Posterior vena cava (tissue), 2 donors: Measurements from ENCODE around the gene CHD2. TPM values are rescaled to one million over a fixed set of nuclear protein-coding genes. Genes with fewer than 3 reads are reported as not detected.

Source experiments
- DNase-seq: peaks from one replicate; pipeline ENCODE4 v3.0.0-alpha.2; 2020; ENCODE audit warnings: low spot score
- intact Hi-C, 2 donors: fragments of 100-400 bp; cut with DNase I; formaldehyde crosslinking; loops; one replicate each; pipeline versions ENCODE4 v1.14.1 to v1.14.2; 2022 to 2023
- total RNA-seq, 2 donors: library from RNA; stranded (reverse); fragmentation: NEBNext Ultra II Directional; extraction: Animal tissue kit (Norgen Biotek cat#: 25700); gene quantifications; one replicate each; pipeline ENCODE4 v1.2.1, GENCODE V29; 2021
- donor health status: DM: yes; HTN: yes; CAD: no.
- donor health status: DM: yes; HTN: yes; CAD: no.

CHD2 gene
- total RNA-seq, 2 donors from 2014 or later: 94.5 to 104 TPM

DNA sequence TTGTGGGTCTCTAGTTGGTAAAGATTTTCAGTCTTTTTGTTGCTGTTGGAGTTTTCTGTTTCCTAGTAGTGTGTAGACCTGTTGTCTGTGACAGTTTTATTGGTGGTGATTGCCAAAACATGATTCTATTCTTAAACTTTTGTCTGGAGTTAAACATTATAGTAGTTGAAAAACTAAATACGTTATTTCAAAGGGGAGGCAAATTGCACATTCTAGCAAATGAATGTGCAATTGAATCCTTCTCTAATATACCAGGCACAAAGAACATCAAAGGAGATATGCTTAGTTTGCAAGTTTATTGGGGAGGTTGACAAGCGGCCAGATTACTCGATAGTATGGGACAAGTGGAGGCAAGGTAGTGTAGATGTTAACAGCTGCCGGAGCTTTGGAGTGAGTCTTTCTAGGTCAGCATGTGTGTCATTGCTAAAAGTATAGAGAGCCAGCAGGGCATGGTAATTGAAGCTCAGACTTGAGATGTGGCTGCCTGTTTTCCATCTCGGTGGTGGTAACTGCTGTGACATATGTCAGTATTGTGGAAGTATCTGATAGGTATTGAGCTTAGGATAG lies 20.6 kb downstream of the CHD2 start:
- intact Hi-C loops: no loop called here
- no peak for DNase-seq

DNA sequence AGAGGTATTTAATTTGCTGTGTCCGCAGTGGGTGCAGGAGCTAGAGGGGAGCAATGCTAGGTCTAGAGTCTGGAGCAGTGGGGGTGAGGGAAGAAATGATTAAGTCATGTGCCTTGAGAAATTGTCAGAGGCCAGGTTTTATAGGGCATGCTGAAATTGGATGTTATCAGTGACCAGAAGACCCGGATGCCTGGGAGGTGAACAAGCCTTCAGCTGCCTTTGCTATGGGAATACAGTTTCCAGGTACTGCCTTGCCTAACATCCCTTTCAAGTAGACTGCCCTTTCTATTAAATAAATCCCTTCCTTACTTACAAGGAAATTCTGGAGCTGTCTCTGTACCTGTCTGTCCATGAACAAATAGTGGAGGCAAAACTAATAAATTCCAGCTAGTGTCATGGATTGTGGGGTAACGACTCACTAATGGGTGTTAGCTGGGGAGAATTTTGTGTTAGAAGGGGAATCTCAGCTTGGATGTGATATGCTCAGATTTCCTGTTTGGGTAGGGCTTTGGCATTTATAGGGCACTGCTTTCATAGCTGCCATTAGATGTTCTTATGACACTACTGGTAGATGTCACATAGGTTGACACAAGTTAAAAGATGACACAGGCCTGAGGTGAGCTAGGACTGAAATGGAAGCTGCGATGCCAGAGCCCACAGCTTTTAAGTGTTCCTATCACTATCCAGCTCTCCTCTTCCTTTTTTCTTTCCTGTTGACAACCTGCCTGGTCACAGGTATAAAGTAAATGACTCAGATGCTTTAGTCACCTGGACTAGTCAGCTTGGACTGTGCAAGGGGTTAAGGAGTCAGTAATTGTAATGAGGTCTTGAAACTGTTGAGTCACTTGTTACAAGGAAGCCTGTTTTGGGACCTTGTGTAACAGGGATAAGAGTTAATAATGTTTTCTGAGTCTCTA lies 21.3 kb downstream of the CHD2 start:
- DNase-seq: no peak
- intact Hi-C loops: no loop called here

DNA sequence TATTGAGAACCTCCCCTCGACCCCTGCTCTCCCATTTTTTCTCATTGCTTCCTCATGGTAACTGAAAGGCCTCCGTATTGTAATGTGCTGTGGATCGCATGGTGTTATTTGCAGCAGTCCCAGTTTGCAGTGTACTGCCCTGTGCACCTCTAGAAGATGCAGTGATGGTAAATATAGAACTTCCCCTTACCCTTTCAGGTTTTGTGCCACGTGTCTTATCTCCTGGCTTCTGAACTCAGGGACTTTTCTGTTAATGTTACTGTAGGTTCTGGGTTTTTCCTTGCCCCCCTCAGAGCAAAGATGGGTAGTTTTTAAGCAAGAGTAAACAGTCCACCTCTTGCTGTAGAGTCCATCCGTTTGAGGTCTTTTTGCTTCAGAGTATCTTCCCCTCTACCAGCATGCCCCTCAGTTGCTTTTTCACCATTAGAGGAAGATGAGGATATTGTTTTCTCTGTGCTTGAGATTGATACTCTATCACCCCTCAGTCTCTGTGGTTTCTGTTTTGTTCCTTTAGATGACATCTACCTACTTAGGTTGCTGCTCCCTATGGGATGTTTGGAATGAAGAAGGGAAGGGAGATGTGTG lies 22.4 kb downstream of the CHD2 start:
- intact Hi-C loops: no loop called here
- no peak for DNase-seq

DNA sequence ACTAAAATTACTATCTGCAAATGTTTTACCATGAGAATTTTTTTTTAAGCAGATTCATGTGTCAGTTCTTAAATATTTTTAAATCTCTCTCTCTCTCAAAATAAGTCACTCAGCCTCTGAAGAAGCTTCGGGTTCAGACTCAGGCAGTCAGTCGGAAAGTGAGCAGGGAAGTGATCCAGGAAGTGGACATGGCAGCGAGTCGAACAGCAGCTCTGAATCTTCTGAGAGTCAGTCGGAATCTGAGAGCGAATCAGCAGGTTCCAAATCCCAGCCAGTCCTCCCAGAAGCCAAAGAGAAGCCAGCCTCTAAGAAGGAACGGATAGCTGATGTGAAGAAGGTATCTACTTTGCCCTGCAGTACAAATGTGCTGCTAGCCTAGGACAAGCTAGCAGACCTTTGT lies 24.1 kb downstream of the CHD2 start:
- intact Hi-C loops: no loop called here
- no peak for DNase-seq

DNA sequence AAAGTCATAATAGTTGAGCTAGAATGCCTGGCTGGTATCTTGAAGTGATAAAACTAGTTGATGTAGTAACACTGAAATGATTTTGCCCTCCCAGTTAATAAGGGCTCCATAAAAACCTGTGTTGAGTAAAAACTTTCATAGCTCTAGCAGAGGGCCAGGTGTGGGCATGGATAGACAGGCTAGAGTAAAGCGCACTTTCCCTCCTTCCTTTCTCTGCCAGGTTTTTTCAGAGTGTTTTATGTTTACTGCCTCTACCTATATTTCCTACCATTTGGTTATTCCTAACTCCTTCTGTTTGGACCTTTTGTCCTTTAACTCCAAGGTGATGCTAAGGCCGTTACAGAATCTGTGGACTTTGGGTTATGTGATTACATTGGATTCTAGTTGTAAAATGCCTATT lies 25.3 kb downstream of the CHD2 start:
- DNase-seq: no peak
- intact Hi-C loops: no loop called here

DNA sequence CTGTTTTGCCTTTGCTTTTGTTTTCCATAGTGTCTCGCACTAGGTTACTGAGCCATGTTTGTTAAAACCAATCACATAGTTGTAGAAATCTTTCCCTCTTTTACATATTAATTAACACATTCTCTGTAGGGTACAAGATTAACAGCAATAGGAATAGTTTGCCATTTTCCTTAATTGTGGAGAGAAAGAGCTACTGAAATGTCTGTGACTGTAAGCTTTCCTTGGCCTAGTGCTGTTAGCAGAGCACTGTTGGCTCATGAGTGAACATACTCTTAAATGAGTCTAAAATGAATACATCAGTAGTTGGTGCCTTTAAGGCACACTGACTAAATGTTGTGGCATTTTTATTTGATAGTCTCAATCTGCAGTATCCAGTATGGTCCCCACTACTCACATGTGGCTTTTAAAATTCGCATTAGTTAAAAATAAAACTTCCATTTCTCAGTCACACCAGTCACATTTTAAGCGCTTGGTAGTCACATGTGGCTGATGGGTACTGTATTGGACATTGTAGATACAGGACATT lies 28.2 kb downstream of the CHD2 start:
- intact Hi-C loops: no loop called here
- DNase-seq: no peak

DNA sequence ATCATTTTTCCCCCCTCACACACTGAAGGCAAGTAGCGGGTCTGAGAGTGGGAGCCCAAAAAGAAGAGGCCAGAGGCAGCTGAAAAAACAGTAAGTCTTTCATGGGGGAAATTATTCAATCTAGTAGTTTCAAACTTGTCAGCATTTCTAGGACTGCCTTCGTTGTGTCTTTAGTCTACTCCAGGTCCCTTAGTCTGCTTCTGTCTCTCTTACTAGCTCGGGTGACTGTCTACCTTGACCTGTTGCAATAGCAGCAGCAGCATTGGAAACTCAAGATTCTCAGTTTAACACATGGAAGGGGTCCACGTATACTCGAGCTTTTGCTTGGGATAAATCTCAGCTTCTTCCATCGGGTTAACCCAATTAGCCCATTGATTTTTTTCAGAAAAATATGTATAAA lies 28.9 kb downstream of the CHD2 start:
- intact Hi-C loops: no loop called here
- DNase-seq: no peak

DNA sequence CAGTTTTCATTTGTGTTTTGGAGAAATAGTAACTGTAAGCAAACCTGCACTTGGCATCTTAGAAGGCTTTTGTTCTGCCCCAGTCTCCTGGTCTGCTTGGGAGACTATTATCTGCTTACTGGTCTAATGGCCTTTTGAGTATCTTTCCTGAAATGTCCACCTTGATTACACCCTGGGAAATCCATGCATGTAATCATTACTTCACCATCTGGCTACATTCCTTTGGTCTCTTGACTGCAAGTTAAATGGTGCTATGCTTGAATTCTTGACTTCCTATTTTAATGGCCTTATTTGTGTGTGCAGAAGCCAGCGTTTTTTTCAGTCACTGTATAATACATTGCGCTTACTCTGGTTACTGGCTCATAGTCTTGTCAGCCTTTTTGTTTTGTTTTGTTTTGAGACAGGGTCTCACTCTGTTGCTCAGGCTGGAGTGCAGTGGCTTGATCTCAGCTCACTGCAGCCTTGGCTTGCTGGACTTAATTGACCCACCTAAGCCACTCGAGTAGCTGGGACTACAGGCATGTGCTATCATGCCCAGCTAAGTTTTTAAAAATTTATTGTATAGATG lies 30.0 kb downstream of the CHD2 start:
- DNase-seq: no peak
- intact Hi-C loops: no loop called here

DNA sequence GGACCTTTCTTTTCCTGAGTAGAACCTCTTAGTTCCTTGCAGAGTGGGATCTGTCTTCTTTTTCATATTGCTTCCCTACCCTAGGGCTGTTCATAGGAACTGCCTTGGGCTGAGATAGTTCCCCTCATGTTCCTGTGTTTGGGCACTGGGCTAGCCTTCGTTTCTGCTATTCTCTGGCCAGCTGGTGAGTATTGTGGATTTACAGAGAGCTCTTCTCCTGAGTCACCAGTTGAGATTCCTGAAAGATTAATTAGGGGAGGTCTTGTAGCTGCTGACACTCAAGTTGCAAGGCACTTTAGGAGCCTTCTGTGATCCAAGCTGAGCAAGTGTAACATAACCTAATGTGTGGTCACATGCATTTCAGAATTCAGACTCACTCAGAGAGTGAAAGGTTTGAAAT lies 30.7 kb downstream of the CHD2 start:
- intact Hi-C loops: no loop called here
- no peak for DNase-seq

DNA sequence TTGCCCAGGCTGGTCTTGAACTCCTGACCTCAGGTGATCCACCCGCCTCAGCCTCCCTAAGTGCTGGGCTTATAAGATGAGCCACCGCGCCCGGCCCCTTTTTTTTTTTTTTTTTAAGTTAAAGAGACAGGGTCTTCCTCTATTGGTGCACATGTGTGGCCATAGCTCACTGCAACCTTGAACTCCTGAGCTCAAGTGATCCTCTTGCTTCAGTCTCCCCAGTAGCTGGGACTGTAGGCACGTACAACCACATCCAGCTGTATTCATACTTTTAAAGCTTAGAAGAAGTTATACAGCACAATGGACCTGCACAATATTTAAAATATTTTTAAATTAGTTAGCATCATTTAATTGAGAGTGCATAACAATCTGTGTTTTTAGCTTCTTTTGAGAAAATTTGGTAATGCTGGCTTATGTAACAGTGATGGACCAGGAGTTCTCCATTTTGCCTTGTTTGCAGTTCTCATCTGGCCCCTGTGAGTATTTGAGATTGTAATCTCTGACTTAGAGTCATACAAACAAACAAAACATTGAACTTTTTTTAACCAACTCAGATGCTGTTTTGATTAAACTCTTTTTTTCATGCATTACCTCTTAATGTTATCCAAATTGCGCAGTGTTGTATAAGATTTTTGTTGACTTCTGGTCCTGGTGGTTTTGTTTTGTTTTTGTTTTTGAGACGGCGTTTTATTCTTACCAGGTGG lies 33.0 kb downstream of the CHD2 start:
- intact Hi-C loops: no loop called here
- no peak for DNase-seq

DNA sequence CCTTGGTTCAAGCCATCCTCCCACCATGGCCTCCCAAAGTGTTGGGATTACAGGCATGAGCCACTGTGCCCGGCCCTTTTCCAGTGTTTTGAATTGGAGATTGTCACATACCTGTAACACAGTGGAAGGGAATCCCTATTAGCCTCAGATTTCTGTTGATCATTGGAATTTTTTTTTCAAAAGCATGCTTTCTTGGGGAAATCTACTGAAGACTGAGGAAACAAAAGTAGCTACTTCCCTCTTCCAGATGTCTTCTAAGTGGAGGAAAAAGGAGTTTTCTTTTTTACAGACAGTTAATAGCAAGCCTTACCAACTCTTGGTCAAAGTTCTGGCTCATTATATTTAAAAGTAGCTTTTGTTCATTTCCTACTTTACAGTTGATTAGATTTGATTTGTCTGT lies 33.7 kb downstream of the CHD2 start:
- DNase-seq: no peak
- intact Hi-C loops: no loop called here

DNA sequence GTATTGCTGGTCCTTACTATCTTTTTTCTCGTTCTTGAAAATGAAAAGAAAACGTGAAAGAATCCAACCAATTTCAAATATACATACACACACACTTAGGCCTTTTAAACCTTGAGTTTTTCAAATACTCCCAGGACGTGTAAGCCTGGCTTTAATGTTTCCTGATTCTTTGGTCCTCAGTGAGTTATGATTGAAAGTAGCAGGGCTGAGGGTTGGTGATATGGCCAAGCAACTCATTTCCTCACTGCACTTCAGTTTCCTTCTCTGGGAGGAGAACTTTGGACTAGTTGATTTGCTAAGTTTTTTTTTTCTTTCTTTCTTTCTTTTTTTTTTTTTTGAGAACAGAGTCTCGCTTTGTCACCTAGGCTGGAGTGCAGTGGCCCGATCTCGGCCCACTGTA lies 34.6 kb downstream of the CHD2 start:
- no peak for DNase-seq
- intact Hi-C loops: no loop called here

DNA sequence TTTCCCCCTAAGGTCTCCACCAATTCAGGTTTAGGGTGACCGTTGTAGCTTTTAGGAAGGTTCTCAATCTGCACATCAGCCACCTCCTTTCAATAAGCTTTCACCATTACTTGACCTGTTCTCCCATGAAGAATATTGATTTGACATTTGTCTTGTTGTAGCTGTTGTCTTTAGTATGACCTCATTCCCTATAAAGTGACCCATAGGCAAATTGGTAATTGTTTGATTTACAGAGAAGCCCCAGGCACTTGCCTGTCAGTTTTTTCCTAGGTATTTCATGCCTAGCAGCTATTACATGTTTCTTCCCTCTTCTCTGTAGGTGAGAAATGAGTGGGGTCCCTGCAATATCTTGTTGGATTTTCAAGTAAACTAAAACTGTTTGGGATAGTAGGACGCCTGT lies 36.0 kb downstream of the CHD2 start:
- intact Hi-C loops: no loop called here
- DNase-seq: no peak

DNA sequence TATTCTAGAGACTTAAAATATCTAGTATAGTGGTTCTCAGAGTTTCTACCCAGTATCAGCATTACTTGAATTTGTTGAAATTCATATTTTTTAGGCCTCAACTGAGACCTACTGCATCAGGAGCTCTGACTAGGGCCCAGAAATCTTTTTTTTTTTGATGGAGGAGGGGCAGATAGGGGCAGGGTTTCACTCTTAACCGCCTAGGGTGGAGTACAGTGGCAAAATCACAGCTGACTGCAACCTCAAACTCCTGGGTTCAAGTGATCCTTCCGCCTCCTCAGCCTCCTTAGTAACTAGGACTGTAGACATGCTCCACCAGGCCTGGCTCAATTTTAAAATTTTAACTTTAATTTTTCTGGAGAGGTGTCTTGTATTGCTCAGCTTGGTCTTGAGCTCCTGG lies 36.6 kb downstream of the CHD2 start:
- no peak for DNase-seq
- intact Hi-C loops: no loop called here

DNA sequence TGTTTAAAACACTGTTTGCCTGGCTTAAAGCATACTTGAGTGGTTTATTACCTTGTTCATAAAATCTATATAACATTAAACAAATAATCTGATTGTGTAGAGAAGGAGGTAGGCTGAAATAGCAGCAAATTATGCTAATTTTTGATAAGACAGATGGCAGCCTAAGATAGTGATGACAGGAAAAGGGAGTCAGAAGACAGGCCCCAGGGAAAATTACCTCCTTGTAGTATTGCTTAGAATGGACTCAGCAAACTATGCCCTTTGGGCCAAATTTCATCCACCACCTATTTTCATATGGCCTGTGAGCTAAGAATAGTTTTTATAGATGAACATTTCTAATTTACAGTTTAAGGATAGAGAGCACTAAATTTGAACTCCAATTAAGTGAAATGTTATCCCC lies 37.8 kb downstream of the CHD2 start:
- no peak for DNase-seq
- intact Hi-C loops: no loop called here

DNA sequence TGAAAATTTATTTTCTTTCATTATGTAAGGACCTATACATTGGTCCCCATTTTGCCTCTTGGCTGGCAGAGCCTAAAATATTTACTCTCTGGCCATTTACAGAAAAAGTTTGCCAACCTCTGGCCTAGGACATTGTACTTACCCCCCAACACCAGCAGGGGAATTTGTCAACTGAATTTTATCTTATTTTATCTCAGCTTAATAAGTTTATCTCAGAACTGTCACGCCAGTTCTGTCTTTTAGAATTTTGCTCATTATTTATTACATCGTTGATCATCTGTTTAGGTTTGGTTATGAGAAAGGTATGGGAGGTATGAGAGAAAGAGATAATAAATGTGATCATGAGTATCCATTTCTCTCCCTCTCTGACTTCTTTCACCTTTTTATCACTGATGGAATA lies 38.3 kb downstream of the CHD2 start:
- intact Hi-C loops: no loop called here

DNA sequence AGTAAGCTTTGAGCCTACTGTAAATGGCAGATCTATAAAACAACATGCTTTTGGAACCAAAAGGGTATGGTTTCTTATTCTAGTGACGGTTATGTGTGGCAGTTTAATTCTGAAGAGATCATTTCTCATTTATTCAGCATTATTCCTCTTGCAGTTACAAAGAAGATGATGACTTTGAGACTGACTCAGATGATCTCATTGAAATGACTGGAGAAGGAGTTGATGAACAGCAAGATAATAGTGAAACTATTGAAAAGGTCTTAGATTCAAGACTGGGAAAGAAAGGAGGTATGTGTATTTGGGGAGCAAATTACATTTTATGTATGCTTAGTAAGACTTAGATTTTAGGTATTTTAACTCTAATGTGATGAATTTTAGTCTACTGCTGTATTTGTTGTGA lies 41.5 kb downstream of the CHD2 start:
- intact Hi-C loops: no loop called here
- DNase-seq: no peak

More for the DNA sequence above, 38.3 kb downstream of the CHD2 start:
- no peak for DNase-seq

DNA sequence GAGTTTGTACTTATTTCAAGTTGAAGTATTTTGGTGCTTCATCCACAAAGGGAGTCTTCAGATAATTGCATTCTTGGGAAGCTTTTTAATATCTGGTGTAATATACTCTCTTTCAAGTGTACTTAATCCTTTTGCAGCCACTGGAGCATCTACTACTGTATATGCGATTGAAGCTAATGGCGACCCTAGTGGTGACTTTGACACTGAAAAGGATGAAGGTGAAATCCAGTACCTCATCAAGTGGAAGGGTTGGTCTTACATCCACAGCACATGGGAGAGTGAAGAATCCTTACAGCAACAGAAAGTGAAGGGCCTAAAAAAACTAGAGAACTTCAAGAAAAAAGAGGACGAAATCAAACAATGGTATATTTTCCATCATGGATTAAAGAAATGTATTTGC lies 42.6 kb downstream of the CHD2 start:
- DNase-seq: no peak
- intact Hi-C loops: no loop called here

DNA sequence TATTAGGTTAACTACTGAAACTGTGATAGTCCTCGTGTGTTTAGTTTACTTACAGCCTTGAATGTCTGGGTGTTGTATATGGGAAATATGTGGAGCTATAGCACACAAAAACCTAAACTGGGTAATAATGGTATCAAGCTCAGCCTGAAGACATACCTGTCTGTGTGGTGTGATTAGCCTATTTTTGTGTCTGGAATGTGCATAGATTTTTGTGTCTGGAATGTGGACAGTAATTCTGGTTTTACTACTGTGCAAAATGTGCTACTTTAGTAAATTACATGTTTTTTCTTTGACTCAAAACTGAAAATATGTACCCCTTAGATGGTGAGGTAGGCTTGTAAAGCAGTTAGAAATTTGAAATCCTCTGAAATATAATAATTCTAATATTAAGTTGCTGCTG lies 43.5 kb downstream of the CHD2 start:
- DNase-seq: no peak
- intact Hi-C loops: no loop called here
